Chondrocyte (in vitro differentiated cells): Measurements from ENCODE around the gene MBTD1. TPM values are rescaled to one million over a fixed set of nuclear protein-coding genes. Genes with fewer than 3 reads are reported as not detected.
"Not testable (repeated sequence)": the region's sequence is repeated elsewhere in the genome, so short reads cannot be mapped to it uniquely, and the experiment has no call there.

Experiments used
- DNase-seq: peaks from one replicate; pipeline ENCODE4 v3.0.0; 2021; ENCODE audit warnings: mixed read lengths, low spot score
- H3K27ac Mint-ChIP-seq: one replicate; pipeline ENCODE4 v1.8.0; 2021; ENCODE audit warnings: mild to moderate bottlenecking, moderate library complexity, mixed read lengths; ENCODE audit not compliant: unreplicated experiment
- H3K27me3 Mint-ChIP-seq: 2 replicates; pipeline ENCODE4 v1.8.0; 2021; ENCODE audit warnings: low read depth, mixed read lengths
- H3K36me3 Mint-ChIP-seq: 2 replicates; pipeline ENCODE4 v1.8.0; 2021; ENCODE audit warnings: low read depth, mixed read lengths
- H3K4me1 Mint-ChIP-seq: 2 replicates; pipeline ENCODE4 v1.8.0; 2021; ENCODE audit warnings: low read depth, mild to moderate bottlenecking, mixed read lengths
- H3K4me3 Mint-ChIP-seq: one replicate; pipeline ENCODE4 v1.8.0; 2021; ENCODE audit warnings: mild to moderate bottlenecking, moderate library complexity, mixed read lengths; ENCODE audit not compliant: unreplicated experiment
- H3K9me3 Mint-ChIP-seq: 2 replicates; pipeline ENCODE4 v1.8.0; 2021; ENCODE audit warnings: low read depth, mixed read lengths
- CTCF ChIP-seq: fragments of 200-600 bp; sonication (generic); IDR thresholded peaks from 2 replicates; pipeline ENCODE4 v1.5.0; 2021; ENCODE audit warnings: antibody characterized with exemption, mild to moderate bottlenecking, moderate library complexity
- total RNA-seq: library from RNA; stranded (reverse); gene quantifications from 3 replicates; pipeline ENCODE4 v1.2.1, GENCODE V29; 2021

Gene MBTD1
- total RNA-seq, 1 donor from 2014 or later = 10.9 TPM

DNA sequence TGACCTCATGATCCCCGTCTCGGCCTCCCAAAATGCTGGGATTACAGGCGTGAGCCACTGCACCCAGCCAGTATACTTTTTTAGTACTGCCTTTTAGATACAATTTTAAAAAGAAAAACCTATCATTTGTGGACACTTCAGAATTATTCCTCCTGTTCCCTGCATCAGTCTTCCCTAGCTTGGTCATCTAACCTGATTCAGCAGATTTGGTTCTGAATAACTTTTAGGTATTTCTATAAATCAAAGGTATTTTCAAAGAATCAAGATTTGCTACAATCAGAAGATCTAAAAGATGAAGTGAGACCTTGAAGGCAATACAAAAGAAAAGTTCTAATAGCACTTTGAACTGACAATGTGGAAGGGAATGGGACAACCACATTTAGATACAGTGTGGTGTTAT is 30.0 kb downstream of the MBTD1 start:
- no peaks in the 10 kb centered on the region for H3K27me3 Mint-ChIP-seq
- no peak for DNase-seq
- peak overlapping the region; percentile 15 for H3K27ac Mint-ChIP-seq
- peaks cover 20% of the 10 kb centered on the region for H3K4me1 Mint-ChIP-seq
- H3K36me3 Mint-ChIP-seq = no peaks in the 10 kb centered on the region
- H3K4me3 Mint-ChIP-seq = no peak overlapping the region
- no peaks in the 10 kb centered on the region for H3K9me3 Mint-ChIP-seq
- no peak for TF ChIP-seq CTCF

GRCh38 chr17:51228161-51228560 is 31.7 kb downstream of the MBTD1 start:
- H3K27ac Mint-ChIP-seq = peak overlapping the region; percentile 84

GRCh38 chr17:51225523-51225922 is 34.3 kb downstream of the MBTD1 start:
- peaks cover 32% of the 10 kb centered on the region for H3K4me1 Mint-ChIP-seq
- H3K4me3 Mint-ChIP-seq, H3K27me3 Mint-ChIP-seq, H3K27ac Mint-ChIP-seq, DNase-seq, H3K9me3 Mint-ChIP-seq, H3K36me3 Mint-ChIP-seq: not testable (repeated sequence)

More at GRCh38 chr17:51228161-51228560, 31.7 kb downstream of the MBTD1 start:
- DNase-seq = no peak
- TF ChIP-seq CTCF = no peak
- H3K4me3 Mint-ChIP-seq = no peak overlapping the region
- peaks cover 32% of the 10 kb centered on the region for H3K4me1 Mint-ChIP-seq
- no peaks in the 10 kb centered on the region for H3K36me3 Mint-ChIP-seq
- no peaks in the 10 kb centered on the region for H3K27me3 Mint-ChIP-seq
- H3K9me3 Mint-ChIP-seq = no peaks in the 10 kb centered on the region

DNA sequence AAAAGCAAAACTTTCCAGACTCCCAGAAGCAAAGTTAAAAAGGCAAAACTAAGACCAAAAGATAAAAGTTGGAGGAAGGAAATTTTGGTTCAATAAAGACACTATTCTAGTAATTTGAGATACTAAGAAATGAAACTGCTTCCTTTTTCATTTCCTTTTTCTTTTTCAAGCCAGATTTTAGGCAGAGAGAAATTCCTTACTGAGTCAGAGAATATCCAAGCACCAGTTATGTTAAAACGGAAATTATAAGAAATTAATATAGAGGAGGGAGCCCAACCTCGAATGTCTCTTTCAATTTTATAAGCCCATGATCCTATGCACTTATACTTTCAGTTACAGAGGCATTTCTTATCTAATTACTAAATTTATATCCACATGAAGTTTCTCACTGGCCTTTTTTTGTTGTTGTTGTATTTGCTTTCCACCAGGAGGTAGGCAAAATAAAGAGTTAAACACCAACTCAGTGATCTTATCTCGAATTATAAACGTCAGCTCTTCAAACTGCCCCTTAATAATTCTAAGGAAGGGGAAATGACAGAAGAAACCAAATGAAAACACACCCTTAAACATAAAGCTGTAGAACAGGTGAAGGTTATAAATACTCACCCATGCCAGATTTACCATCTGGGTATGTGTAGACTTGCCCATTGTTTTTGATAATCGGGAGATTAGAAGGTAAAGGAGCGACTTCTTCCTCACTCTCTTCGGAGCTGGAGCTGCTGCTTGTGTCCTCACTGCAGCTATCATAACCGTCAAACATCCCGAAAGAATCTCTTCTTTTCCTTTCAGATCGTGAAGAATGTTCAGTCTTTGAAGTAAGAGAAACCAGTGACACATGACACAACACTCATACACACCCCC is 35.2 kb downstream of the MBTD1 start:
- DNase-seq = no peak
- H3K4me3 Mint-ChIP-seq = no peak overlapping the region
- no peaks in the 10 kb centered on the region for H3K27me3 Mint-ChIP-seq
- peaks cover 7% of the 10 kb centered on the region for H3K36me3 Mint-ChIP-seq
- peaks cover 28% of the 10 kb centered on the region for H3K4me1 Mint-ChIP-seq
- TF ChIP-seq CTCF = no peak
- H3K27ac Mint-ChIP-seq = peak overlapping the region; percentile 39
- H3K9me3 Mint-ChIP-seq = no peaks in the 10 kb centered on the region

DNA sequence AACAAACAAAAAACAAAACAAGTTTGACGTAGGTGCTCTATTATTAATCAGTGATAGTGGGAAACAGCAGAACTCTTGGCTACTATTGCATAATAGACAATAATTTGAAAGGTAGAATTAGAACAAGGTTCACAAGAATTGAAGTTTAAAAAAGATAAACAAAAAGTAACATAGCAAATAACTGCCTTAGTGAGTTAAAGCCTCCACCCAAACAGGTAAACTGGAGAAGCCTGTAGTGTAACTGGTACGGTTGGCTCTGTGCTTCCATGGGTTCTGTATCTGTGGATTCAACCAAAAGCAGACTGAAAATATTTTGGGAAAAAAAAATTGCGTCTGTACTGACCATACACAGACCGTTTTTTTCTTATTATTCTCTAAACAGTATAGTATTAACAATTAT is 38.5 kb downstream of the MBTD1 start:
- Mint-ChIP-seq H3K27ac (no peak overlapping the region), H3K4me3 (no peak overlapping the region), H3K36me3 (peaks cover 16% of the 10 kb centered on the region), H3K9me3 (no peaks in the 10 kb centered on the region), H3K4me1 (peaks cover 15% of the 10 kb centered on the region), H3K27me3 (no peaks in the 10 kb centered on the region)
- DNase-seq = no peak
- no peak for TF ChIP-seq CTCF

DNA sequence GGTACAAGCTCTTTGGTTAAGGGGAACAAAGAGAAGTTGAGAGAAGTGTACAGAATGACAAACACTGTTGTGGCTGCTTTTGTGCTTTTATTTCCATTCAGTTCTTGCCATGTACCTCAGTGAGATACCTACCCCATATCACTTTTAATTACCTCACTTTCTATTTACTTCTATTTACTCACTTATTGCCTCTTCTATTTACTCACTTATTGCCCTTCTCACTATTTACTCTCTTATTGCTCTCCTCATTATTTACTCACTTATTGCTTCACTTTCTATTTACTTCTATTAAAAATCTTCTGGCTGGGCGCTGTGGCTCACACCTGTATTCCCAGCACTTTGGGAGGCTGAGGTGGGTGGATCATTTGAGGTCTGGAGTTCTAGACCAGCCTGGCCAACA is 41.9 kb downstream of the MBTD1 start:
- H3K36me3 Mint-ChIP-seq = peaks cover 17% of the 10 kb centered on the region
- no peak for DNase-seq

More for the DNA sequence above, 41.9 kb downstream of the MBTD1 start:
- Mint-ChIP-seq H3K27me3 (no peaks in the 10 kb centered on the region), H3K4me1 (no peaks in the 10 kb centered on the region), H3K27ac (no peak overlapping the region), H3K9me3 (no peaks in the 10 kb centered on the region), H3K4me3 (no peak overlapping the region)
- no peak for TF ChIP-seq CTCF
